ENCODE measurements around the gene NT5E. TPM values are rescaled to one million over a fixed set of nuclear protein-coding genes. Genes with fewer than 3 reads are reported as not detected.

Gene NT5E
- total RNA-seq, 1 donor from 2014 or later = not detected

DNA sequence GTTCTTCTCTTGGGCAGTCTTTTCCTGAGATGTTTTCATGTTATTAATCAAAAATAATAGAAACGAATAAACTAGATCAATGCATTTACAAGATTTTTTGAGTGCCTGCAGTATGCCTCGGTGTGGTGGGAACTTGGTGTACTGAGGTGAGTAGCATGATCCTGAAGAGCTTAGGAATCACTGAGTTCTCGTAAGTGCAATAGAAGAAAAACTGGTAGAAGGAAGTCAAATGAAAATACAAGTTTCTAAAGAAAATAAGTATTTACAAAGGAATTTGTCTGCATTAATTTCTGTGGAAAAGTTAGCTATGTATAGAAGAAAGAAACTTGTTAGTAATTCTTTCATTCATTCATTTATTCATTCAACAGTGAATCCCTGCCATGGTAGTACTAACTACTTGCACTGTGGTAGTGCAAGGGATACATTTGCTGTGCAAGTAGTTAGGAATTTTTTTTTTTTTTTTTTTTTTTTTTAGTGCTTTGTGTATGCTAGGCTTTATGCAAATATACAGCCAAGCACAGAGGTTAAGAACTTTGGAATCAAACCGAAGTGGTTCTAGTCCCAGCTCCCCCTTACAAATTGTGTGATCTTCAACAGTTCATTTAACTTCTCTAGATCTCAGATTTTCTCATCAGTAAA, 13.9 kb downstream of the NT5E start:
- H3K4me1 ChIP-seq = no peaks in the 10 kb centered on the region
- no peak for DNase-seq (ENCODE audit: low spot score)
- no peak overlapping the region for H3K4me3 ChIP-seq
- H3K36me3 ChIP-seq = no peaks in the 10 kb centered on the region
- no peaks in the 10 kb centered on the region for H3K27me3 Mint-ChIP-seq (ENCODE audit: insufficient read depth, low read depth)
- no peaks in the 10 kb centered on the region for H3K79me2 ChIP-seq (ENCODE audit: low read depth)
- H3F3A ChIP-seq (ENCODE audit: low read depth) = no peaks in the 10 kb centered on the region
- H3K27ac Mint-ChIP-seq = no peak overlapping the region
- no peak overlapping the region for H3K4me3 Mint-ChIP-seq
- H3K27ac ChIP-seq = no peak overlapping the region
- no peaks in the 10 kb centered on the region for H3K9me3 Mint-ChIP-seq
- H3K36me3 Mint-ChIP-seq = no peaks in the 10 kb centered on the region
- H3K9me3 ChIP-seq (ENCODE audit: low read depth) = no peaks in the 10 kb centered on the region
- no peak overlapping the region for H2AFZ ChIP-seq (replicated peaks)
- TF ChIP-seq, protein P1, sequence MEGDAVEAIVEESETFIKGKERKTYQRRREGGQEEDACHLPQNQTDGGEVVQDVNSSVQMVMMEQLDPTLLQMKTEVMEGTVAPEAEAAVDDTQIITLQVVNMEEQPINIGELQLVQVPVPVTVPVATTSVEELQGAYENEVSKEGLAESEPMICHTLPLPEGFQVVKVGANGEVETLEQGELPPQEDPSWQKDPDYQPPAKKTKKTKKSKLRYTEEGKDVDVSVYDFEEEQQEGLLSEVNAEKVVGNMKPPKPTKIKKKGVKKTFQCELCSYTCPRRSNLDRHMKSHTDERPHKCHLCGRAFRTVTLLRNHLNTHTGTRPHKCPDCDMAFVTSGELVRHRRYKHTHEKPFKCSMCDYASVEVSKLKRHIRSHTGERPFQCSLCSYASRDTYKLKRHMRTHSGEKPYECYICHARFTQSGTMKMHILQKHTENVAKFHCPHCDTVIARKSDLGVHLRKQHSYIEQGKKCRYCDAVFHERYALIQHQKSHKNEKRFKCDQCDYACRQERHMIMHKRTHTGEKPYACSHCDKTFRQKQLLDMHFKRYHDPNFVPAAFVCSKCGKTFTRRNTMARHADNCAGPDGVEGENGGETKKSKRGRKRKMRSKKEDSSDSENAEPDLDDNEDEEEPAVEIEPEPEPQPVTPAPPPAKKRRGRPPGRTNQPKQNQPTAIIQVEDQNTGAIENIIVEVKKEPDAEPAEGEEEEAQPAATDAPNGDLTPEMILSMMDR (IDR thresholded peaks at IDR 0.05) = no peak
- TF ChIP-seq EZH2phosphoT487 (IDR thresholded peaks at IDR 0.05) (no peak), EZH2 (IDR thresholded peaks at IDR 0.05) (no peak)
- H3K9ac ChIP-seq = no peak overlapping the region
- no peaks in the 10 kb centered on the region for H3K27me3 ChIP-seq
- H3K4me2 ChIP-seq = no peak overlapping the region
- H4K20me1 ChIP-seq (ENCODE audit: low read depth) = no peaks in the 10 kb centered on the region
- peaks cover 6% of the 10 kb centered on the region for H3K4me1 Mint-ChIP-seq

DNA sequence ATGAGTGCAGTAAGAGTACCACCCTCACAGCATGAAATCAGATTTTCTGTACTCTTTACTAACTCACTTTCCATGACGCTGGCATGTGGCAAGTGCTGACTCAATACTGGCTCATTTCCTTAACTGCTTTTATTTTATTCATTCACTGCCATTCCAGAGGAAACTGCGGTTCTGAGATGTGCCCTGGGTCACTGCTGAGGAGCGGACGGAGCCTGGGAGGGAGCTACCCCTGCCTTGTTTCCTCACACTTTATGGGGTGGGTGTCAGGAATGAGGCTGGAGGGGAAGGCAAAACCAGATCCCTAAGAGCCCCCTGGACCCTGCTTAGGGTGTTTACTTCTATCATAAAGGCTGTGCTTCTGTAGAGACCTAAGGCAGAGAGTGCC, 14.4 kb downstream of the NT5E start:
- TF ChIP-seq, protein P1 (IDR thresholded peaks at IDR 0.05) = no peak
- TF ChIP-seq EZH2 (IDR thresholded peaks at IDR 0.05) (no peak), EZH2phosphoT487 (IDR thresholded peaks at IDR 0.05) (no peak)
- no peaks in the 10 kb centered on the region for H3F3A ChIP-seq (ENCODE audit: low read depth)
- H4K20me1 ChIP-seq (ENCODE audit: low read depth) = no peaks in the 10 kb centered on the region
- H3K27ac ChIP-seq = no peak overlapping the region
- no peak overlapping the region for H3K27ac Mint-ChIP-seq
- DNase-seq (ENCODE audit: low spot score) = no peak
- H3K27me3 ChIP-seq = no peaks in the 10 kb centered on the region
- peaks cover 6% of the 10 kb centered on the region for H3K4me1 Mint-ChIP-seq
- H3K36me3 ChIP-seq = no peaks in the 10 kb centered on the region
- H3K36me3 Mint-ChIP-seq = no peaks in the 10 kb centered on the region
- no peak overlapping the region for H3K4me2 ChIP-seq
- H3K27me3 Mint-ChIP-seq (ENCODE audit: insufficient read depth, low read depth) = no peaks in the 10 kb centered on the region
- no peak overlapping the region for H3K9ac ChIP-seq
- no peaks in the 10 kb centered on the region for H3K79me2 ChIP-seq (ENCODE audit: low read depth)
- no peaks in the 10 kb centered on the region for H3K9me3 Mint-ChIP-seq
- no peak overlapping the region for H3K4me3 ChIP-seq
- no peak overlapping the region for H2AFZ ChIP-seq (replicated peaks)
- no peaks in the 10 kb centered on the region for H3K9me3 ChIP-seq (ENCODE audit: low read depth)
- no peaks in the 10 kb centered on the region for H3K4me1 ChIP-seq
- H3K4me3 Mint-ChIP-seq = no peak overlapping the region

DNA sequence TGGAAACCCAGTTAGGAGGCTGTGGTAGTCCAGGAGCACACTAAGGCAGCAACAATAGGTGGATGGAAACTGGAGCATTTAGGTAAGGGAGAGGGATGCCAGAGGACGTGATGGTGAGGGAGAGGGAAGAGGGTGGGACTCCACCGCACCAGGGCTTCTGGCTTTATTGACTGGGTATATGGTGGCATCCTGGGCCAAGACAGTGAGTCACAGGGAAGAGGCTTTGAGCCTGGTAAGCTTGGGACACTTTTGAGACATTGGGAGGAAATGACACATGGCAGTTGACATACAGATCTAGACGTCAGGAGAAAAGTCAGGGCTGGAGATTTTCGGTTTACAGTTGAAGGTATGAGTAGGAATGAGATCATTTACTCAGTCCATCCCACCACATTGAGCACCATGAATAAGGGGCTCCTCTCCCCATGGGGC, 14.9 kb downstream of the NT5E start:
- no peak overlapping the region for H3K27ac Mint-ChIP-seq
- Histone ChIP-seq H3F3A (ENCODE audit: low read depth) (no peaks in the 10 kb centered on the region), H4K20me1 (ENCODE audit: low read depth) (no peaks in the 10 kb centered on the region), H3K4me3 (no peak overlapping the region), H3K79me2 (ENCODE audit: low read depth) (no peaks in the 10 kb centered on the region), H3K4me2 (no peak overlapping the region), H3K36me3 (no peaks in the 10 kb centered on the region), H3K27me3 (no peaks in the 10 kb centered on the region), H3K9me3 (ENCODE audit: low read depth) (no peaks in the 10 kb centered on the region), H3K9ac (no peak overlapping the region), H2AFZ (replicated peaks) (no peak overlapping the region), H3K27ac (no peak overlapping the region), H3K4me1 (no peaks in the 10 kb centered on the region)
- H3K36me3 Mint-ChIP-seq = no peaks in the 10 kb centered on the region
- H3K4me1 Mint-ChIP-seq = peaks cover 6% of the 10 kb centered on the region
- DNase-seq (ENCODE audit: low spot score) = no peak
- no peak for TF ChIP-seq EZH2 (IDR thresholded peaks at IDR 0.05)
- no peak for TF ChIP-seq EZH2phosphoT487 (IDR thresholded peaks at IDR 0.05)
- TF ChIP-seq, protein P1 (IDR thresholded peaks at IDR 0.05) = no peak
- H3K27me3 Mint-ChIP-seq (ENCODE audit: insufficient read depth, low read depth) = no peaks in the 10 kb centered on the region
- no peak overlapping the region for H3K4me3 Mint-ChIP-seq
- H3K9me3 Mint-ChIP-seq = no peaks in the 10 kb centered on the region
